ENCODE data around the gene PCSK6.
"Not testable (repeated sequence)": the region's sequence is repeated elsewhere in the genome, so short reads cannot be mapped to it uniquely, and the experiment has no call there.

PCSK6 gene

DNA sequence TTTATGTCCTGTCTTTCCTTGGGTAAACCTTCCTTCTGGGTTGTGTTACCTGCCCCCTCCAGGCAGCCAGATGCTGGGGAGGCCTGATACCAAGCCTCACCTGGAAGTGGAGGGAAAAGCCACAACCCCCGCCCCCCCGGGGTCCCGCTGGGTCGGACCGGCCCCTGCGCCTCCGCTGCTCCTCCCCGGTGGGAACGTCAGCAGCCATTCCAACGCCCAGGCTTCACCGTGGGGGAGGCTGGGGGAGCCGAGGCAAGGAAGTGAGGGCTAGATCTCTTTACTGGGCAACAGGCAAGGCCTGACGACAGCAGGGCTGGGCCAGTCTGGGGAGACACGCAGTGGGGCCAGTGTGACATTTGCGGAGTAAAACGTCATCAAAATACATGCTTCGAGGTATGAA lies 141.5 kb downstream of the PCSK6 start:
- H3K27ac ChIP-seq: no peak overlapping the region
- no peak for DNase-seq (ENCODE audit: low read depth, low spot score)

DNA sequence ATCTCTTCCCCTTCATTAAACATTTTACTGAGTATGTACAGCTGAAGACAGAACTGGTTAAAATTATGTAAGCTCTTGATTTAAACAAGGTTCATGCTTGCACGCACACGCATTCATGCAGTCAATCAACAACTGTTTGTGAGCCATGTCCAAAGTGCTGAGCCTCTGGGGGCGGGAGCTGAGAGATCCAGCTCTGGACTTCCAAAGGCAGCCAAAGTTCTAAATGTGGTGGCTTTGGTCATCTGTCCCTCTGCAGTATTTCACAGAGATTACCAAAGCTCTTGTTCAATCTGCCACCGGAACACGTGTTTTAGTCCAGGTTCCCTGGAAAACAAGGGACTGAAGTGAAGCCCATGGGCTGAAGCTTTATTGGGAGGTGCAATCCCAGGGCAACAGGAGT lies 142.1 kb downstream of the PCSK6 start:
- DNase-seq (ENCODE audit: low read depth, low spot score): no peak
- H3K27ac ChIP-seq: no peak overlapping the region

DNA sequence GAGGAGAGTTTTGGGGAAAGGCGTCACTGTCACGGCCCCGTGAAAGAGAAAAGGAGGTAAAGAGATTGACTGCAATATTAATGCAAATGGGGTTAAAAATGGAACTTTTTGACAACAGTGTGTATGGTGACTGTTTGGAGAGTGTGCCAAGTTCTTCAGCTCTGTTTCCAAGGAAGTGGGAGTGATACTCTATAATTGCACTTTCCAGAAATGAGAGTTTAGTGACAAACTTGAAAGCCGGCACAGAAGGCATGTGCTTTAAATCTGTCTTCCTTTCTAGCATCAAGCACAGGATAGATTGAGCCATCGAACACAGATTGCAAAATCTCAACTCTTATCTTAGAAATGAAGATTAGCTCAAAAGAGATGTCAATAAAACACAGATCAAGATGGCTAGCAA lies 142.6 kb downstream of the PCSK6 start:
- no peak for DNase-seq (ENCODE audit: low read depth, low spot score)
- no peak overlapping the region for H3K27ac ChIP-seq

DNA sequence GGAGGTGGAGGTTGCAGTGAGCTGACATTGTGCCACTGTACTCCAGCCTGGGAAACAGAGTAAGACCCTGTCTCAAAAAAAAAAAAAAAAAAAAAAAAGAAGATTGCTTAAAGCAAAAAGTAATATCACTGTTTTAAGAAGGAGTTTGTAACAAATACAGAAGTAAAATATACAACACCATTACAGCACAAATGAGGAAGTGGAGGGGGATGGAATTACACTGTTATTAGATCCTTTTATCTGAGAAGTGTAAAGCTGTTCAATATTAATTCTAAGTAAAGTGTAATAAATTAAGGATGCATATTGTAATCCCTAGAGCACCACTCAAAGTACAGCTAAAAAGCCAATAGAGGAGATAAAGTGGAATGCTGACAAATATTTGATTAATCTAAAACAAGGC lies 147.5 kb downstream of the PCSK6 start:
- H3K27ac ChIP-seq: no peak overlapping the region
- DNase-seq (ENCODE audit: low read depth, low spot score): no peak

DNA sequence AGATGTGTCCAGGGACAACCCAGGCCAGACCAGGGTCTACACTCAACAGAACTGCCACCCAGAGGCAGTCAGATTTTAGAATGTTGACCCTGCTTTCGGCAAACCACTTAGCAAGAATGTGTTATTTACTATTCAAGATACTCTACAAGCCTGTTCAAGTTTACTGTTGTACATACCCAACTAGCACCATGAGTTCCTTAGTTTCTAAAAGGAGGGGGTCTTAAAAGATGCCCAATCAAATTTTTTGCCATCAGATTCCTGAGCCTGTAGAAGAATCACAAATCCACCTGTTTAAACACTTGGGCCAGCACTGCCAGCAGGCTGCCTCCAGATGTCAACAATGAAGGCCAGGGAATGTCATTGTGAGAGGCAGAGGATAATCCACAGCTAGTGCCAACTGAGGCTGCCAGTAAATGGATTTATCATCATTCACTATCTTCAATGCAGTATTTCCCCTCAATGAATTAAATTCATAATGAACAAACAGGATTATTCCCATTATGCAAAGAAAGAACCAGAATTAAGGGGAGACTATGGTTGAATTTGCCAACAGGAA lies 150.9 kb downstream of the PCSK6 start:
- H3K27ac ChIP-seq: no peak overlapping the region
- no peak for DNase-seq (ENCODE audit: low read depth, low spot score)

DNA sequence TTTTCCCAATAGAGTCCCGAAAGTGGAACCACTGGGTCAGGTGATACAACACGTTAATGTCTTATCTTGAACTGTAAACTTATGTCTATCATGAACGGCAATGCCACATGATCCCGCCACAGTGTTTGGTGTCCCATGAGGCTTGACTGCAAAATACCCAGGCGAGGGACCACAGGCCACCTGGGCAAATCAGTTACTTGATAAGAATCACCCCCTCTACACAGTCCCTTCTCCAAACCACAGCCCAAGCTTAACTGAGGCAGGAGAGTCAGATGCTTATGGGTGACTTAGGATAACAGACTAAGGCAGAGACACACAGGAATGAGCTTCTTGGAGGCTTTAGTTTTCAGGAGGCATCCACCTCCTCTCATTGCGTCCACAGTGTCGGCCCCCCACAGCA lies 151.5 kb downstream of the PCSK6 start:
- no peak overlapping the region for H3K27ac ChIP-seq
- no peak for DNase-seq (ENCODE audit: low read depth, low spot score)

DNA sequence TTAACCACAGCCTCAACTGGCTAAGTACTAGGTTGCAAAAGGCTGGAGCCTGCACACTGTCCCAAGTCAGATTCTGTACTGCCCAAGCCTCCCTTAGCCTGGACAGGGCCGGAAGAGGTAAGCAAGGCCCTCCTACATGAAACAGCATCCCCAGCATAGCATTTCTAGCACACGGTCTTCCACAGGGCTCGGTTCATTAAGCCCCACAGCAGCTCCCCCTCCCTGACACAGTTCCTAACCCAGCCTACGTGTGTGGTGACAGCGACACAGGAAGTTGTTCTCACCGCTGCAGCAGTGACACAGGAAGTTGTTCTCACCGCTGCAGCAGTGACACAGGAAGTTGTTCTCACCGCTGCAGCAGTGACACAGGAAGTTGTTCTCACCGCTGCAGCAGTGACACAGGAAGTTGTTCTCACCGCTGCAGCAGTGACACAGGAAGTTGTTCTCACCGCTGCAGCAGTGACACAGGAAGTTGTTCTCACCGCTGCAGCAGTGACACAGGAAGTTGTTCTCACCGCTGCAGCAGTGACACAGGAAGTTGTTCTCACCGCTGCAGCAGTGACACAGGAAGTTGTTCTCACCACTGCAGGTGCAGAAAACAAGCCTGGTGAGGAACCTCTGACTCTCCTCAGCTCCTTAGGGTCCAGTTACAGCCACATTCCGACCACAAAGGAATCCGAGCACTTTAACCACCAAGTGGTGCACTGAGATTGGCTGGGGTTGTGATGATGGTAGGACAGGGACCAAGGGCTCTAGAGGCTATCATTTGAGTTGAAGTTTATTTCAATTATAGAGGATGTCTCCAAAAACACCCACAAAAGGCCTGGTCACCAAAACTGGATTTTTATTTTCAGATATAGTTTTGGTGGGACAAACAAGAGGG lies 155.4 kb downstream of the PCSK6 start:
- DNase-seq (ENCODE audit: low read depth, low spot score); H3K27ac ChIP-seq: not testable (repeated sequence)

DNA sequence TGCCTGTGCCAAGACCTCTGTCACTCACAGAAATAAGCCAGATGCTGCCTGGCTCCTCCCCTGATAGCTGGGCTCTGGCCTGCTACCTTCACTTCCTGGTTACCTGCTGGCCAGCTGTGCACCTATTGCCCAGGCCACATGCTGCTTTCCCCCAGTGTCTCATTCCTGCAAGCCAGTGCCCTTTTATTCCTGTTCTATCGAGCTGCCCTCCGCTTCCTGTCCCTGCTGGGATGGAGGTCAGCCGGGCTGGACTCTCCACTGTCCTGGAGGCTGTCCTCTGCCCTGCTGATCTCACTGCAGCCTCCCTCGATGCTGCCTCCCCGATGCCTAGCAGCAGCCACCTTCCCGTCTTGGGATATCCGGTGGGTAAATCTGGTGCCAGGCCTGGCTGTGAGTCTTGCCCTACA lies 157.4 kb downstream of the PCSK6 start:
- no peak overlapping the region for H3K27ac ChIP-seq

DNA sequence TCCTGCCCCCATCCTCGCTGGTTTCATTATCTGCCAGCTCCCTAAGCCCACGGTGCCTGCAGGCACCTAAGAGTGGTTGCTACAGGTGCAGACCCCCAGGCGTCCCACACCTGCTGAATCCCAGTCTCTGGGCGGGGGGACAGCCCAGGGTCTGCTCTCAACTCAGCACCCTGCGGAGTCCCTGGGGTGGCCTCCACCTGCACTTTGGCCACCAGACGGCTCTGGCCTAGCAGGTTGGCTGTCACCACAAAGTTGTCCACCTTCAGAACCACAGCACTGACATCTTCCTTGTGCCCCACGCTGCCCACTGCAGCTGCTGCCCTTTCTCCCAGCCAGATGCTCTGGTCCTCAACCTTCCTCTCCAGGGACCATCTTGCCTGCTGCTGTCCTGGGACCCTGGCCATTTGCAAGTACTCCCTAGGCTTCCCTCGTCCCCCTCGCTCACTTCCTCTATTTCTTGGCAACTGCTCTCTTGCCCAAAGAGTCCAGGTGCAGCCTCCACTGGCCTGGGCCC lies 159.6 kb downstream of the PCSK6 start:
- H3K27ac ChIP-seq: no peak overlapping the region
- DNase-seq (ENCODE audit: low read depth, low spot score): no peak

More for the DNA sequence above, 157.4 kb downstream of the PCSK6 start:
- no peak for DNase-seq (ENCODE audit: low read depth, low spot score)

DNA sequence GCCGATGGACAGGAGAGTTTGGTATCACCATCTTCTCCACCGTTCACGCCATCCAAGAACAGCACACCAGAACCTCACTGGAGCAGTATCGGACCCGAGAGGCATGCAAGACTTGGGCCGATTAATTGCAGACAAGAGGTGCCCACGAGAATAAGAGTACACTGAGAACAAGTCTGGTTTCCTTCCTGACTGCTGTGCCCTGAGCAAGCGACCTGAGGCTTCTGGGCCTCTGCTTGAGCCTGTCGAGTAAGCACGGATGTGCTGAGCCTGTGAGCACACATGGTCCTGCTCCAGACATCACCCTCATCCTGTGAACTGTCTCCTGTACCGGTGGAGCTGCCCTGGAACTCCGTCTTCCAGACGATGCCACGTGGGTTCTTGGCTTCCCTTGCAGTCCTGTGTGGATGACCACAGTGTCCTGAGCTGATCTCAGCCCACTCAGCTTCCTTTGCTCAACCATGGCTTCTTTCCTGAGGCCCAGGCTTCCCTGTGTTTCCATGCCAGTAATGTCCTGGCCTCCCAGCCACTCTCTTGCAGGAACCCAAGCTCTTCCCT lies 160.1 kb downstream of the PCSK6 start:
- H3K27ac ChIP-seq: no peak overlapping the region
- no peak for DNase-seq (ENCODE audit: low read depth, low spot score)

DNA sequence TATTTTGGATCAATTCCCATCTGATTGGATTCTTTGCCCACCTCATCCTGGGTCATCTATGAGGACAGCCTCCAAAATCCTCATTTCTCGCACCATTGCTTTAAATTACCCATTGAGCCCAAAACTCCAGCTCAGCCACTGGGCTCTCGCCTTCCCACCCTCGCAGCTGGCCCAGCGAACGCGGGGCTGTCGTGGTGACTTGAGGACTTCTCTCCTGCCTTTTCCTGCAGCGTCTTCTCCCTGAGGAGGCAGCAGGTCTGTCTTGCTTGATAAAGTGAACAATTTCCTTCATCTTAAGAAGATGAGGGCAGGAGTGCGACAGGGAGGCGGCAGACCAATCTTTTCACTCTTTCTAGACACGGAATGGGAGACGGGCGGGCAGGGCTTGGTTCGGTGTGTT lies 161.5 kb downstream of the PCSK6 start:
- no peak overlapping the region for H3K27ac ChIP-seq
- DNase-seq (ENCODE audit: low read depth, low spot score): no peak

DNA sequence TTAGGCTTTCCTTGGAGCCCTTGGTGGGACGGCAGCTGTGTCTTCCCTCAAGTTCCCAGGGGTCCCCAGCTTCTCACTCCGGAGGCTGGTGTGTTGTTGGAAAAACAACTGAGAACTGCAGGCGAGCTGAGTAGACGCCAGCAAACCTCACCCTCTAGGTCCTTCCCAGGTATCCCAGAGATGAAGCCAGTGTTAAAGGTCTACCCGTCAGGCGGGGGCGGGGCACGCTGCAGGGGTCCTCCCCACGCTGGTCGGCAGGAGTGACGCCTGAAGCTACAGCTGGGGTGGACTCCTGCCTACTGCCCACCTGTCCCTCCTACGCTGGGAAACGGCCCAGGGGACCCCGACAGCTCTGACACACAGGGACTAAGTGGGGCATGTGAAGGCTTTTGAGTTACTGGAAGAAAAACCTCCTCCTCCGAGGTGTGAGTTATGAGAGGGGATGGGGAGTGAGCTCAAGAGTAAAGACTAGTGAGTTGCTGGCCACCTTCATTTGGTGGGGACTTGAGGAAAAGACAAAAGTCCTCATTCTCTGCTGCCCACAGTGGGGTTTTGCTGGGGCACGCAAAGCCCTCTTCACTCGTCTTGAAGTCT lies 162.3 kb downstream of the PCSK6 start:
- DNase-seq (ENCODE audit: low read depth, low spot score): no peak

DNA sequence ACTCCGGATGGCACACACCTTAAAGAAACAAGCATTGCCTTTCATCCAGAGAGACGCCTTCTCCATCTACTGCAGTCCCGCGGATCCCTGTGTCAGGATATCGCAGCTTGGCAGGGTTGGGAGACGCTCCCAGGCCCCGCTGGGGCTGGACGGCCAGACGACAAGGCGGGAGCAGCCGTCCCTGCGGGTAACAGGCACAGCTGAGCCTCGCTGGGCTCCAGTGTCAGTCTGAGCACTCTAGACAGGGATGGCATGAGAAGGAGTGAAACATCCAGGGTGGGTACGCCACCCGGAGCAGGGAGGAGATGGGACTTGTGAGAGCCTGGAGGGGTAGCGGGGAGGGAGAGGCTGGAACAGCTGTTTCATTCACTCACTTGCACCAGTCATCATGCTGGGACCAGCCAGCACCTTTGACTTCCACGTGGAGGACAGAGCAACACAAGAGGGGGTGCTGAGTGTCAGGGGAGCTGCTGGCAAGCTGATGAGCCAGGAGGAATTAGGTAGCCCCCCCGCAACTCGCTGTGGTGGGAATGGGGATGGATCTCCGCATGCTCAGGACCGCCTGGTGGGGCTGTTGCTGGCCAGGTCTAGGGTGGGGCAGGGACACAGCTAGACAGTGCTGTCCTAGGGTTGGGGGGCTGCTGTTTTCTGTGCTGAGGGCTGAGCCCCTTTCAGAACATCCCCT lies 162.9 kb downstream of the PCSK6 start:
- H3K27ac ChIP-seq: no peak overlapping the region
- no peak for DNase-seq (ENCODE audit: low read depth, low spot score)

More for the DNA sequence above, 162.3 kb downstream of the PCSK6 start:
- no peak overlapping the region for H3K27ac ChIP-seq

DNA sequence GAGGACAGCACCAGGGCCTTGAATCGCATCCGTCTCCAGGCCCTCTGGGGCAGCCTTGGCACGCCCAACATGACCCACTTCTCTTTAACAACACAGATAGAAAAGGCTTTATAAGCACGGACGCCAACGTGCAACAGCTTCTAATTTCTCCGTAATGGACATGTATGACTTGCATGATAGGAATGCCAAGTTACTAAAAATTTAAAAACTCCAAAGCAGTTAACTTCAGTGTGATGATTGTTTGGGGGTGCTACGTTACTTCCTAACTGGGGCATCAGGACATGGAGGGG lies 163.5 kb downstream of the PCSK6 start:
- H3K27ac ChIP-seq: no peak overlapping the region
- DNase-seq (ENCODE audit: low read depth, low spot score): no peak

DNA sequence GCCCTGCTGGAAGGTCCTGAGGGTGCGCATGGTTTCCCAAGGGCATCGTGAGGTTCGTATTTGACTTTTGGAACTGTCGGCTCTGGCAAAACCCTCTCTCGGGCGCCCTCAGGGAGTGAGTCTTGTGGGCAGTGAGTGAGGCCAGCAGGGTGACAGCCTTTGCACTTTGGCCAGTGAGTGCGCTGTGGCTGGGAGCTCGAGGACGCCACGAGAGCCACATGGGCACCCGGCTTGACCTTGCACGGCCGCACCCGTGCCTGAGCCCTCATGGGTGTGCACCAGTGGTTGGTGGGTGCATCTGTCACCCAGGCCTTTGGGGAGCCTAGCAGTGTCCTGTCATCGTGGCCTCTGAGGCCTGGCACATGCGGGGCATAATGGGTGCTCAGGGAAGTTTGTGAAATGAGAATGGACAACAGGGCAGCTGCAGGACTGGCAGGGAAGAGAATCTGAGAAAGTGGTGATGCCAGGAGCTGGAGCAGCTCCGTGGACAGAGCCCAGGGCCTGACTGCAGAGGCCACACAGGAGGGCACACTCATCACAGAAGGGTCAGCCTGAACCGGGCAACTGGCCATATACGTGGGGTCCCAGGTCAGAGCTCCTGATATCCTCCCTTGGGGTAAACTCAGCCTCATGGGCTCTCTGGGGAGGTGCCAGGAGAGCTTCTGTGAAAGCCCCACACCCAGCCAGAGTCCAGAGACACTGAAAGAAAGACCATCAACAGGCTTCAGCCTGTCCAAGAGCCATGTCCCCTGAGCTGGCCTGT lies 164.1 kb downstream of the PCSK6 start:
- DNase-seq (ENCODE audit: low read depth, low spot score): no peak

DNA sequence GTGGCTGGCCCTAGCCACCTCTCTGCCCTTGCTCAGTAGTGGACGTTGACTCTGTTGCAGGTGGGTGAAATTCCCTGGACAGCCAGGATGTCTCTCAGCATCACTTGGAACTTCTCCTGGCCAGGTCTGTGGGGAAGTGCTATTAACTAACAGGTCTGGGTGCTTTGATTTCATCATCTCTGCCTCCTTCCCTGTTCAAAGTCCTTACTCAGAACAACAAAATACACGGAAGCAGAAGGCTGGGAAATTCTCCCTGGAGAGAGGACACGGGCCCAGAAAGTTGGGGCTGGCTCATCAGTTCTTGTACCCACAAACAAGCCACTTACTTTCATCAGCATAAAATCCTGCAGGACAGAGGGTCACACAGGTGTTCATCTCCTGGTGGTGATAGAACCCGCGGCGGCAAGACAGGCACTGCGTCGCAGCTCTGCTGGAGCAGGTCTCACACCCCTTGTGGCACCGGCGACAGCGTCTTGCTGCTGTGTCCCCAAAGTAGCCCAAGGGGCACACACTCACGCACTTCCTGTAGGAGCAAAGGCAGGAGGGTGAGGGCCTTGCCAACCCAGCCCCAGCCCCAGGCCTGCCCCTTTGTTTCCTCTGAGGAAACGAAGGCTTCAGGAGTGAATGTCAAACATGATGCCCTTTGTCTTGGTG lies 164.9 kb downstream of the PCSK6 start:
- no peak overlapping the region for H3K27ac ChIP-seq
- no peak for DNase-seq (ENCODE audit: low read depth, low spot score)

More for the DNA sequence above, 164.1 kb downstream of the PCSK6 start:
- H3K27ac ChIP-seq: no peak overlapping the region

DNA sequence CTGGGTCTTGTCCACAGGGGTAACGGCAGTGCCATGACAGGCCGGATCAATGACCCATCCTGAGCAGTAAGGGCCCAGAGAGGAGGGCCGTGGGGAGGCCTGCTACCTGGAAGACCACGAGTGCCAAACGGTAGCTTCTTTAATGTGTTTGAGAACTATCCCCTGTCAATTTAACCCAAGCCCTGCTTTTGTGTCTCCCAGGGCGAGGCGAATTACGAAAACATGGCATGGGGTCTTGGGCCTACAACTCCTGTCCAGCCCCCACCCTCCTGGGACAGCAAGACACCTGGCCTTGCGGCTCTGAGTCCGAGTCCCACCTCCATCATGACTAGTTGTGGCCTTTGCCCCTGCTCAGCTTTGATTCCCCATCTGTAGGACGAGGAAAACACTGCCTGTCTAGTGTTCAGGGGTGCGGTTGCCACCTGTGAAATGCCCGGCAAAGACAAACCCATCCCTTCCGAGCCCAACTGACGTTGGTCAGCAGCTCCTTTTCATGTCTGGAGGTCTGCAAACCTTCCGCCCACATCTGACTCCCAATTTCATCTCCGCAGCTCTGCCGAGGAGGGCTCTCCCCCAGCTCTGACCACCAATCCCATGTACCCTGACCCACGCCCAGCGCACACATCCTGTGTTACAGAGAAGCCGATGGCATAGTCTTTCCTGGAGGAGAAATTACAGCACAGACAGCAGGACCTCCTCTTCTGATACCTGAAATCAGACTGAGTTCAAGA lies 165.5 kb downstream of the PCSK6 start:
- DNase-seq (ENCODE audit: low read depth, low spot score): no peak
- H3K27ac ChIP-seq: no peak overlapping the region

DNA sequence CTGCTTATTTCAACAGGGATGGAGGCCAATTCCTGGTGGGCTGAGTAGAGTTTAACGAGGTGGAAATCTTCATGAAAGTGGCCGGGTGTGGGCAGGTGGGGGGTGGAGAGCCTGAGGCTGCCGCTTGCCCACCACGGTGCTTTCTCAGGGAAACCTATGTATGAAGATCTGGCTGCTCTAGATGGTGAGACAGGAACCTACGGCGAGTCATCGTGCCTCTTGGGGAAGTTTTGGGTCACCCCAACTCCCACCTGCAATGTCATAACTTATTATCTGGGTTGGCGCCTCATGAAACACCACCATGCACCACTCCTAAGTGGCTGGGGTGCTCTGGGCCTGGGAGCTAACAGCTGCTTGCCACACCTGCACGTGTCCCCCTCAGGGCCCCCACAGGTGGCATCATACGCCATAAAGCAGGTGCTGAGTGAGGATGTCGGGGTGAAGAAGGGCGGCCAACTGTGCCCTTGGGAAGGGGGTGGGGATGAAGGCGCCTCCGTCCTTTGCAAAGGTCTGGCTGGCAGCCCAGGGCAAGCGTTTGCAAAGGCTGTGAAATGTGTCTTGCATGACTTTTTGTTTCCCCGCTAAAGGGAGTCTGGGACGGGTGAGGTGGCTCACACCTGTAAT lies 166.5 kb downstream of the PCSK6 start:
- no peak for DNase-seq (ENCODE audit: low read depth, low spot score)
- no peak overlapping the region for H3K27ac ChIP-seq
